ENCODE data around the gene ITM2C.

DNA sequence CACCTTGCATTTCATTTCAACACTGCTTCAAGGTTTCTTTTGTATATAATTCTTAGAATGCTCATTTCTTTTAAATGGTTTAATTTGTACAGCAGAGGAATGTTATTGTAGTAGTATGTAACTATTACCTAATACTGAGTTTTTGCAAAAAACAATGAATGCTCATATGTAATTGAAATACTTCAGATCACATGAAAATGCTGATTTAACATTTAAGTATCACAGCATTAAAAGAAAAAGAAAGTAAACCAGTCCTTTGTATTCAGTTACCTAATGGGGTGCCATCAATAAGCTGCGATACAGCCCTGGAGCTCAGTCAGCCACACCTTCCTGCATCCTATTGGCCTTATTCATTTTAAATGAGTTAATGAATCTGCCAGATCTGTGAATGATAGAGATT is 45.3 kb upstream of the ITM2C start:
- TF ChIP-seq, protein P1, sequence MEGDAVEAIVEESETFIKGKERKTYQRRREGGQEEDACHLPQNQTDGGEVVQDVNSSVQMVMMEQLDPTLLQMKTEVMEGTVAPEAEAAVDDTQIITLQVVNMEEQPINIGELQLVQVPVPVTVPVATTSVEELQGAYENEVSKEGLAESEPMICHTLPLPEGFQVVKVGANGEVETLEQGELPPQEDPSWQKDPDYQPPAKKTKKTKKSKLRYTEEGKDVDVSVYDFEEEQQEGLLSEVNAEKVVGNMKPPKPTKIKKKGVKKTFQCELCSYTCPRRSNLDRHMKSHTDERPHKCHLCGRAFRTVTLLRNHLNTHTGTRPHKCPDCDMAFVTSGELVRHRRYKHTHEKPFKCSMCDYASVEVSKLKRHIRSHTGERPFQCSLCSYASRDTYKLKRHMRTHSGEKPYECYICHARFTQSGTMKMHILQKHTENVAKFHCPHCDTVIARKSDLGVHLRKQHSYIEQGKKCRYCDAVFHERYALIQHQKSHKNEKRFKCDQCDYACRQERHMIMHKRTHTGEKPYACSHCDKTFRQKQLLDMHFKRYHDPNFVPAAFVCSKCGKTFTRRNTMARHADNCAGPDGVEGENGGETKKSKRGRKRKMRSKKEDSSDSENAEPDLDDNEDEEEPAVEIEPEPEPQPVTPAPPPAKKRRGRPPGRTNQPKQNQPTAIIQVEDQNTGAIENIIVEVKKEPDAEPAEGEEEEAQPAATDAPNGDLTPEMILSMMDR (IDR thresholded peaks at IDR 0.05 in 4 of 5, conservative IDR thresholded peaks at IDR 0.05 in 1 of 5) = no peak
- TF ChIP-seq POLR2A (IDR thresholded peaks at IDR 0.05) = no peak

Data from gastrocnemius medialis (tissue), 4 donors.